Thyroid gland (tissue), 4 donors: Measurements from ENCODE around the gene COTL1. TPM values are rescaled to one million over a fixed set of nuclear protein-coding genes. Genes with fewer than 3 reads are reported as not detected.
A peak's percentile ranks its signal among the peaks of the same experiment; 100 is the strongest.

ENCODE experiments used
- DNase-seq, 2 donors: peaks; one replicate each; pipeline ENCODE4 v3.0.0-alpha.2; 2019
- H3K27ac ChIP-seq, 3 donors: fragments of 200-600 bp; sonication (generic); 1 replicate in 2 of 3; 2 replicates in 1 of 3; pipeline ENCODE4 v1.5.1; 2016 to 2019; ENCODE audit warnings: mild to moderate bottlenecking in 1 of 3, moderate library complexity in 1 of 3
- H3K27me3 ChIP-seq: fragments of 200-600 bp; sonication (generic); one replicate; pipeline ENCODE4 v1.5.1; 2019
- H3K36me3 ChIP-seq, 2 donors: fragments of 200-600 bp; sonication (generic); one replicate each; pipeline ENCODE4 v1.5.1; 2016 to 2019
- H3K4me1 ChIP-seq, 2 donors: fragments of 200-600 bp; sonication (generic); one replicate each; pipeline ENCODE4 v1.5.1; 2017 to 2019
- H3K4me3 ChIP-seq, 3 donors: fragments of 200-600 bp; sonication (generic); replicated peaks in 1 of 3; 1 replicate in 2 of 3; 2 replicates in 1 of 3; pipeline ENCODE4 v1.5.1; 2016; ENCODE audit warnings: mild to moderate bottlenecking in 1 of 3
- H3K9me3 ChIP-seq: fragments of 200-600 bp; sonication (generic); one replicate; pipeline ENCODE4 v1.5.1; 2017
- POLR2A ChIP-seq, 2 donors: fragments of 450-650 bp; IDR thresholded peaks; one replicate each; pipeline ENCODE4 v1.6.1; 2017; ENCODE audit warnings: antibody characterized with exemption in 2 of 2, mild to moderate bottlenecking in 2 of 2, moderate library complexity in 1 of 2
- WGBS, 2 donors: methylation state at CpG; one replicate each; pipeline ENCODE4 v1.1.5; 2017; 5-methylcytosine and 5-hydroxymethylcytosine counted together
- intact Hi-C: fragments of 100-400 bp; cut with DNase I; formaldehyde crosslinking; loops from one replicate; pipeline ENCODE4 v1.15.1; 2023
- total RNA-seq, 4 donors: library from RNA; depleted of rRNA; stranded (reverse); fragments of >200 nt; gene quantifications; one replicate each; pipeline ENCODE4 v1.2.3, GENCODE V29; 2016
- TF ChIP-seq, protein P1 (sequence below), 6 experiments: fragments of 200-600 bp in 3 of 6; fragments of 450-650 bp in 3 of 6; sonication (generic) in 3 of 6; IDR thresholded peaks; one replicate each; pipeline ENCODE4 v1.5.1; 2016 to 2019; ENCODE audit warnings: antibody characterized with exemption in 6 of 6, mild to moderate bottlenecking in 2 of 6, inconsistent platforms in 1 of 6, moderate library complexity in 1 of 6

COTL1 gene
- total RNA-seq, 4 donors from 2014 or later, result 26.0 to 39.7 (median 31.4) TPM

DNA sequence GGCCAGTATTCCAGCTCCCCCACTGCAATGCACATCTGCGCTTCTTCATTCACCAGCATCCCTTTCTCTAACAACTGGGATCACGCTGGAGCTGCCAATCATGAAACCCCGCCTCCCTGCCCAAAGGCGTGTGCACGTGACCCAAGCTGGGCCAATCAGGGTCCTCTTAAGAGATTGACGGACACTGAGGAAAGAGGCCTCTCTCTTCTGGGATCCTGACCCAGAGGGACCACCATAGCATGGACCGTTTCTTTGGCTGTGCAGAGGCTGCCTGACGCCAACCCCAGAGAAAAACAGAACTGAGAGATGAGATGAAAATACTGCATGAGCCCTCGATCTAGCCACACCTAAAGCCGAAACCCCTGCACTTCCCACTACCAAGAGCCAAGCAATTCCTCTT is 32.0 kb downstream of the COTL1 start:
- Histone ChIP-seq H3K27ac (no peak overlapping the region), H3K27me3 (no peaks in the 10 kb centered on the region), H3K4me1 (peaks cover 9 to 17% of the 10 kb centered on the region in 2 donors), H3K36me3 (no peaks in the 10 kb centered on the region), H3K9me3 (no peaks in the 10 kb centered on the region), H3K4me3 (no peak overlapping the region)
- TF ChIP-seq, protein P1, sequence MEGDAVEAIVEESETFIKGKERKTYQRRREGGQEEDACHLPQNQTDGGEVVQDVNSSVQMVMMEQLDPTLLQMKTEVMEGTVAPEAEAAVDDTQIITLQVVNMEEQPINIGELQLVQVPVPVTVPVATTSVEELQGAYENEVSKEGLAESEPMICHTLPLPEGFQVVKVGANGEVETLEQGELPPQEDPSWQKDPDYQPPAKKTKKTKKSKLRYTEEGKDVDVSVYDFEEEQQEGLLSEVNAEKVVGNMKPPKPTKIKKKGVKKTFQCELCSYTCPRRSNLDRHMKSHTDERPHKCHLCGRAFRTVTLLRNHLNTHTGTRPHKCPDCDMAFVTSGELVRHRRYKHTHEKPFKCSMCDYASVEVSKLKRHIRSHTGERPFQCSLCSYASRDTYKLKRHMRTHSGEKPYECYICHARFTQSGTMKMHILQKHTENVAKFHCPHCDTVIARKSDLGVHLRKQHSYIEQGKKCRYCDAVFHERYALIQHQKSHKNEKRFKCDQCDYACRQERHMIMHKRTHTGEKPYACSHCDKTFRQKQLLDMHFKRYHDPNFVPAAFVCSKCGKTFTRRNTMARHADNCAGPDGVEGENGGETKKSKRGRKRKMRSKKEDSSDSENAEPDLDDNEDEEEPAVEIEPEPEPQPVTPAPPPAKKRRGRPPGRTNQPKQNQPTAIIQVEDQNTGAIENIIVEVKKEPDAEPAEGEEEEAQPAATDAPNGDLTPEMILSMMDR (IDR thresholded peaks at IDR 0.05), result no peak
- TF ChIP-seq POLR2A (IDR thresholded peaks at IDR 0.05), result no peak
- no peak for DNase-seq
- 87 to 89% methylated on average over 10 of the region's 10 CpGs for WGBS, 2 donors
- intact Hi-C loops, result no loop called here

DNA sequence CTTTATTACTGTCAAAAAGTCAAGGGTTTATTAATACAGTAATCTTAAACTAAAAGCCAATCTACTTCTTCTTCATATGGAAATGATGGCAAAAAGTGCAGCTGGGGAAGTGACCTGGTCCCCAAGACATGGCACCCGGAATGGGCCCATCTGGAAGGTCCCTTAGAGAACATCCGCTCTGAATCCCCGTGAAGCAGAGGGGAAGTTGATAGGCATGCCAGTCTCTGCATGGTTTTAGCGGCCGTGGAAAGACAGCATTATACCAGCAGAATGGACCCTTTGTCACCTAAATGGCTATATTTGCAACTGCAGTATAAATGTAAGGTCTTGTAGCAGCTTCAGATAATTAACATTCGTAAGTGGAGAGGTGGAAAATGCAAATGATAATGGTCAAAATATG is 32.4 kb downstream of the COTL1 start:
- H3K9me3 ChIP-seq, result no peaks in the 10 kb centered on the region
- no peak overlapping the region for H3K4me3 ChIP-seq
- no peak for TF ChIP-seq POLR2A (IDR thresholded peaks at IDR 0.05)
- no peak overlapping the region for H3K27ac ChIP-seq
- intact Hi-C loops, result no loop called here
- H3K27me3 ChIP-seq, result no peaks in the 10 kb centered on the region
- peaks cover 12 to 18% of the 10 kb centered on the region in 2 donors for H3K4me1 ChIP-seq
- H3K36me3 ChIP-seq, result no peaks in the 10 kb centered on the region
- no peak for DNase-seq
- 87 to 93% methylated on average over 6 of the region's 6 CpGs for WGBS, 2 donors

DNA sequence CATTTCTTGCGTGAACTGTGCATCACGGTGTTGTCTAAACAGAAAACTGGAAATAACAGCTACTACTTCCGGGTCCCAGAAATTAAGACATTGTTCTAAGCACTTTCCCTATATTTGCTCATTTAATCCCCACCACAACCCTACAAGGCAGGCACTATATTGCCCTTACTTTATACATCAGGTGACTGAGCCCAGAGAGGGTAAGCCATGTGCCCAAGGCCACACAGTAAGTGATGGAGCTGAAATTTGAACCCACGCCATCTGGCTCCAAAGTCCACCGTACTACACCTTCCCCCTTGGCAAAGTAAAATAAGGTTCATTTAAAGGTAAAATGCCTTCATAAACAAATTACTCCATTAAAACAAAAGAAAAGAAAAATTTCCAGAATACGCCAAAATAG is 33.2 kb downstream of the COTL1 start:
- Histone ChIP-seq H3K4me1 (peaks cover 17 to 26% of the 10 kb centered on the region in 2 donors), H3K27ac (no peak overlapping the region), H3K4me3 (no peak overlapping the region), H3K36me3 (no peaks in the 10 kb centered on the region), H3K27me3 (no peaks in the 10 kb centered on the region), H3K9me3 (no peaks in the 10 kb centered on the region)
- intact Hi-C loops, result no loop called here
- TF ChIP-seq, protein P1 (IDR thresholded peaks at IDR 0.05), result no peak
- TF ChIP-seq POLR2A (IDR thresholded peaks at IDR 0.05), result no peak
- 96 to 97% methylated on average over 6 of the region's 6 CpGs for WGBS, 2 donors
- no peak for DNase-seq

DNA sequence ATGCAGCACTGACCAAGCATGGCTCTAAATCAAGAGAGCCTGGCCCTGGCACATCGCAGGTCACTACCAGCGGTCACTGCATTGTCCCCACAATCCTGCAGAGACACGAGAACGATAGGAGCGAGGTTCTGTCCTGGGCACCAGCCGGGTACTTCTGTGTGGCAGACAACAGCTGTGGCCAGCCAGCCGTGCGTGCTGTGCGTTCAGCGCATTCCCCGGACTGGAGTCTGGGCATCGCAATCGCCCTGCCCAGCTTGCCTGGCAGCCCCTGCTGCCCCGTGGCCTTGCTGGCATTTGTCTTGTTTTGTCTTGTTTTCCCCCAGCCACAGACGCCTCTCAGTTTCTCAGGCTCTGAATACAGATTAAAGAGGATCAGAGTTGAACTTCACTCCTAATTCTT is 33.9 kb downstream of the COTL1 start:
- Histone ChIP-seq H3K36me3 (no peaks in the 10 kb centered on the region), H3K27ac (no peak overlapping the region), H3K4me1 (peaks cover 18 to 32% of the 10 kb centered on the region in 2 donors), H3K27me3 (no peaks in the 10 kb centered on the region), H3K4me3 (no peak overlapping the region), H3K9me3 (no peaks in the 10 kb centered on the region)
- 63 to 77% methylated on average over 11 to 15 of the region's 15 CpGs for WGBS, 2 donors
- peak; percentile 28 to 61 for DNase-seq
- intact Hi-C loops, result no loop called here
- TF ChIP-seq, protein P1 (IDR thresholded peaks at IDR 0.05), result no peak

DNA sequence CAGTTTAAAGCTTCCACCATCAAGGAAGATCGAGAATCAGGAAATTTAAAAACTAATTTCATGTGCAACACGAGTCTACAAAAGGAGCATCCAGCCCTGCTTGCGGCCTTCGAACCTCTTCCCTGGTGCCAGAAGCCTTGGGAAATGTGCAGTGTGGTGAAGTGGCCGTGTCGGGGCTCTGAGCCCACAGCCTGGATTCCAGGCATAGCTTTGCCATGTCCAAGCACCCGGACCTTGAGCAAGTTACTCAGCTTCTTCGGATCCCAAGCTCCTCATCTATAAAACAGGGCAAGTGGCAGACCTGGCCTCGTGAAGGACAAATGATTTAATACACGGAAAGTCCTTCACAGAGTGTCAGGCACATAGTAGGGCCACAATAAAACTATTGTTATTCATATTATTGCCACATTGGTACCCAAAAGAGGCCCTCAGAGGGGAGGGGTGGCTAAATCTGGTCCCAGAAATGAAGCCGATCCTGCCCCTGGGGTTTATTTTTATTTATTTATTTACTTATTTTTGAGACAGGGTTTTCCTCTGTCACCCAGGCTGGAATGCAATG is 34.8 kb downstream of the COTL1 start:
- H3K36me3 ChIP-seq, result no peaks in the 10 kb centered on the region
- intact Hi-C loops, result no loop called here
- peaks cover 18 to 32% of the 10 kb centered on the region in 2 donors for H3K4me1 ChIP-seq
- WGBS, 2 donors, result 70 to 72% methylated on average over 11 of the region's 11 CpGs
- TF ChIP-seq, protein P1 (IDR thresholded peaks at IDR 0.05), result no peak
- no peak for TF ChIP-seq POLR2A (IDR thresholded peaks at IDR 0.05)
- H3K27ac ChIP-seq, result peak overlapping the region in 2 of 3 donors; percentile 30 to 40
- H3K9me3 ChIP-seq, result no peaks in the 10 kb centered on the region
- peak; percentile 60 to 71 for DNase-seq
- no peak overlapping the region for H3K4me3 ChIP-seq
- no peaks in the 10 kb centered on the region for H3K27me3 ChIP-seq
